Prostate gland (tissue), 2 donors: ENCODE data around the gene DPYSL3. TPM values are rescaled to one million over a fixed set of nuclear protein-coding genes. Genes with fewer than 3 reads are reported as not detected.

ENCODE experiments used
- DNase-seq: peaks from one replicate; pipeline ENCODE4 v3.0.0-alpha.2; 2019; ENCODE audit warnings: low spot score
- H3K27ac ChIP-seq, 2 donors: fragments of 200-600 bp; sonication (generic); 2 replicates each; pipeline ENCODE4 v1.5.1; 2017 to 2019
- H3K27me3 ChIP-seq: fragments of 200-600 bp; sonication (generic); replicated peaks from 2 replicates; pipeline ENCODE4 v1.5.1; 2019; ENCODE audit not compliant: insufficient read depth
- H3K36me3 ChIP-seq, 2 donors: fragments of 200-600 bp; sonication (generic); 1 replicate in 1 of 2; 2 replicates in 1 of 2; pipeline versions ENCODE4 v1.5.1 to v1.8.1; 2017 to 2019
- H3K4me1 ChIP-seq: fragments of 200-600 bp; sonication (generic); replicated peaks from 2 replicates; pipeline ENCODE4 v1.5.1; 2019
- H3K4me3 ChIP-seq, 2 donors: fragments of 200-600 bp; sonication (generic); 2 replicates each; pipeline ENCODE4 v1.5.1; 2017 to 2019
- H3K9me3 ChIP-seq: fragments of 200-600 bp; sonication (generic); 2 replicates; pipeline ENCODE4 v1.5.1; 2017
- POLR2A ChIP-seq: fragments of 450-650 bp; IDR thresholded peaks from one replicate; pipeline ENCODE4 v1.6.1; 2016; ENCODE audit warnings: antibody characterized with exemption, mild to moderate bottlenecking
- POLR2AphosphoS5 ChIP-seq: sonication (generic); formaldehyde crosslinking; IDR thresholded peaks from one replicate; pipeline ENCODE4 v1.6.1; 2017; ENCODE audit warnings: antibody characterized with exemption
- WGBS: methylation state at CpG from one replicate; pipeline ENCODE4 v1.1.5; 2018; 5-methylcytosine and 5-hydroxymethylcytosine counted together
- intact Hi-C: fragments of 100-400 bp; cut with DNase I; formaldehyde crosslinking; loops from one replicate; pipeline ENCODE4 v1.14.2; 2022
- total RNA-seq, 2 donors: library from RNA; depleted of rRNA; stranded (reverse); fragments of >200 nt; gene quantifications; one replicate each; pipeline ENCODE4 v1.1.0, GENCODE V29; 2016
- TF ChIP-seq, protein P1 (sequence below), 4 experiments: fragments of 200-600 bp in 2 of 4; fragments of 450-650 bp in 2 of 4; sonication (generic) in 2 of 4; IDR thresholded peaks; 1 replicate in 3 of 4; 2 replicates in 1 of 4; pipeline ENCODE4 v1.5.1; 2016 to 2019; ENCODE audit warnings: antibody characterized with exemption in 4 of 4, mild to moderate bottlenecking in 2 of 4, moderate library complexity in 2 of 4

Gene DPYSL3
- total RNA-seq, 2 donors from 2014 or later: 113 to 126 TPM

- Histone ChIP-seq H3K4me3 (no peak overlapping the region), H3K4me1 (no peaks in the 10 kb centered on the region), H3K36me3 (no peaks in the 10 kb centered on the region), H3K27ac (no peak overlapping the region), H3K27me3 (no peaks in the 10 kb centered on the region), H3K9me3 (no peaks in the 10 kb centered on the region)
- TF ChIP-seq, protein P1, sequence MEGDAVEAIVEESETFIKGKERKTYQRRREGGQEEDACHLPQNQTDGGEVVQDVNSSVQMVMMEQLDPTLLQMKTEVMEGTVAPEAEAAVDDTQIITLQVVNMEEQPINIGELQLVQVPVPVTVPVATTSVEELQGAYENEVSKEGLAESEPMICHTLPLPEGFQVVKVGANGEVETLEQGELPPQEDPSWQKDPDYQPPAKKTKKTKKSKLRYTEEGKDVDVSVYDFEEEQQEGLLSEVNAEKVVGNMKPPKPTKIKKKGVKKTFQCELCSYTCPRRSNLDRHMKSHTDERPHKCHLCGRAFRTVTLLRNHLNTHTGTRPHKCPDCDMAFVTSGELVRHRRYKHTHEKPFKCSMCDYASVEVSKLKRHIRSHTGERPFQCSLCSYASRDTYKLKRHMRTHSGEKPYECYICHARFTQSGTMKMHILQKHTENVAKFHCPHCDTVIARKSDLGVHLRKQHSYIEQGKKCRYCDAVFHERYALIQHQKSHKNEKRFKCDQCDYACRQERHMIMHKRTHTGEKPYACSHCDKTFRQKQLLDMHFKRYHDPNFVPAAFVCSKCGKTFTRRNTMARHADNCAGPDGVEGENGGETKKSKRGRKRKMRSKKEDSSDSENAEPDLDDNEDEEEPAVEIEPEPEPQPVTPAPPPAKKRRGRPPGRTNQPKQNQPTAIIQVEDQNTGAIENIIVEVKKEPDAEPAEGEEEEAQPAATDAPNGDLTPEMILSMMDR (IDR thresholded peaks at IDR 0.05): no peak
- TF ChIP-seq POLR2AphosphoS5: no peak
- TF ChIP-seq POLR2A: no peak
- no peak for DNase-seq
- WGBS: 100% methylated on average over 2 of the region's 2 CpGs
- intact Hi-C loops: no loop called here
Observed at GRCh38 chr5:147460380-147460779, 49.5 kb downstream of the DPYSL3 start.

DNA sequence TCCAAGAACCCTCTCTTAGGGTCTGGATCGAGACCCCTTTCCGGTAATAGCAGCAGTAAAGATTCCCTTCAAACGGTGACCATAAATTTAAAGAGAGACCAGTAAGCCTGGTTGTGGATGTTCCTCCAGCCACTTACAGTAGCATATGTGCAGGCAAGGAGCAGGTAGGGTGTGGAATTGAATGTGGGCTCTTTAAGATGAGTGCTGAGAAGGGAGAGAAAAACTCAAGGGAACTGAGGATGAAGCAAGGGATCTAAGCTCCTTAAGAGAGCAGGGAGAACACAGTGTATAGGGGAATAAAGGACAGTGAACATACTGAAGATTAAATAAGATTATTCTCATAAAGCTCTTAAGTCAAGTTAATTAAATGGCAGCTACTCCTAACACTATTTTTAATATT lies 51.3 kb downstream of the DPYSL3 start:
- no peaks in the 10 kb centered on the region for H3K27me3 ChIP-seq
- no peak for DNase-seq

GRCh38 chr5:147455822-147456450 lies 53.9 kb downstream of the DPYSL3 start:
- no peaks in the 10 kb centered on the region for H3K36me3 ChIP-seq
- DNase-seq: no peak
- H3K27ac ChIP-seq: no peak overlapping the region
- WGBS: 76% methylated on average over 1 of the region's 1 CpG
- no peak overlapping the region for H3K4me3 ChIP-seq
- H3K4me1 ChIP-seq: no peaks in the 10 kb centered on the region
- intact Hi-C loops: loop anchor here (2.0 to 10.0 kb wide), 2 partner anchors 53 to 231 kb away; no protein-coding TSS in a partner anchor
- no peak for TF ChIP-seq POLR2AphosphoS5
- TF ChIP-seq, protein P1 (IDR thresholded peaks at IDR 0.05): no peak
- no peak for TF ChIP-seq POLR2A
- H3K9me3 ChIP-seq: no peaks in the 10 kb centered on the region
- H3K27me3 ChIP-seq: no peaks in the 10 kb centered on the region

More for the DNA sequence above, 51.3 kb downstream of the DPYSL3 start:
- Histone ChIP-seq H3K36me3 (no peaks in the 10 kb centered on the region), H3K4me1 (no peaks in the 10 kb centered on the region), H3K4me3 (no peak overlapping the region), H3K27ac (no peak overlapping the region), H3K9me3 (no peaks in the 10 kb centered on the region)
- TF ChIP-seq POLR2AphosphoS5 (no peak), POLR2A (no peak)
- TF ChIP-seq, protein P1 (IDR thresholded peaks at IDR 0.05): no peak
- WGBS: 93% methylated on average over 3 of the region's 3 CpGs
- intact Hi-C loops: loop anchor here (10.0 kb wide), 1 partner anchor 234 kb away; no protein-coding TSS in a partner anchor

GRCh38 chr5:147454996-147455677 lies 54.7 kb downstream of the DPYSL3 start:
- no peaks in the 10 kb centered on the region for H3K9me3 ChIP-seq

More at GRCh38 chr5:147454996-147455677, 54.7 kb downstream of the DPYSL3 start:
- H3K27ac ChIP-seq: peak overlapping the region; percentile 77 to 87
- whole genome bisulfite sequencing: 52% methylated on average over 10 of the region's 10 CpGs
- TF ChIP-seq, protein P1 (IDR thresholded peaks at IDR 0.05): no peak
- peak; percentile 33 for TF ChIP-seq POLR2AphosphoS5
- H3K27me3 ChIP-seq: no peaks in the 10 kb centered on the region
- H3K4me1 ChIP-seq: no peaks in the 10 kb centered on the region
- no peak overlapping the region for H3K4me3 ChIP-seq
- intact Hi-C loops: loop anchor here (2.0 to 10.0 kb wide), 3 partner anchors 54 to 230 kb away; no protein-coding TSS in a partner anchor
- no peak for DNase-seq
- H3K36me3 ChIP-seq: no peaks in the 10 kb centered on the region
